NCI-H2227 treated with DMSO at 0.1 percent for 48 hours (cell line): Measurements from ENCODE around the gene STX16.

Source experiments
- DNase-seq: peaks from one replicate; lab custom pipeline; 2025; lab: John Stamatoyannopoulos, UW

Gene STX16

GRCh38 chr20:58710481-58711265, 59.6 kb downstream of the STX16 start:
- no peak for DNase-seq

GRCh38 chr20:58711266-58712051, 60.4 kb downstream of the STX16 start:
- no peak for DNase-seq

GRCh38 chr20:58712151-58712791, 61.2 kb downstream of the STX16 start:
- no peak for DNase-seq

- DNase-seq: no peak
These were observed 62.0 kb downstream of the STX16 start for GRCh38 chr20:58712806-58713731.

GRCh38 chr20:58713801-58714339, 62.8 kb downstream of the STX16 start:
- DNase-seq: no peak

- no peak for DNase-seq
These were observed 63.3 kb downstream of the STX16 start for GRCh38 chr20:58714340-58714922.

GRCh38 chr20:58714923-58715351, 63.9 kb downstream of the STX16 start:
- no peak for DNase-seq

GRCh38 chr20:58715391-58715800, 64.3 kb downstream of the STX16 start:
- no peak for DNase-seq

GRCh38 chr20:58715801-58716475, 64.9 kb downstream of the STX16 start:
- no peak for DNase-seq

GRCh38 chr20:58716476-58717277, 65.6 kb downstream of the STX16 start:
- no peak for DNase-seq

- DNase-seq: no peak
These were observed 66.4 kb downstream of the STX16 start for GRCh38 chr20:58717278-58718091.

GRCh38 chr20:58718121-58718563, 67.1 kb downstream of the STX16 start:
- DNase-seq: no peak

GRCh38 chr20:58718729-58719128, 67.6 kb downstream of the STX16 start:
- DNase-seq: no peak

GRCh38 chr20:58719258-58719657, 68.2 kb downstream of the STX16 start:
- DNase-seq: no peak

GRCh38 chr20:58719971-58720371, 68.9 kb downstream of the STX16 start:
- DNase-seq: no peak

- DNase-seq: no peak
These were observed 69.8 kb downstream of the STX16 start for GRCh38 chr20:58720890-58721289.

GRCh38 chr20:58721951-58722778, 71.1 kb downstream of the STX16 start:
- no peak for DNase-seq
